CD14-positive monocyte (primary cell): Measurements from ENCODE around the gene SDF4. TPM values are rescaled to one million over a fixed set of nuclear protein-coding genes. Genes with fewer than 3 reads are reported as not detected.

Experiments
- DNase-seq, 3 donors: peaks; one replicate each; pipeline ENCODE4 v3.0.0-alpha.2; 2011 to 2022
- H2AFZ ChIP-seq: 2 replicates; pipeline ENCODE4 v1.6.0; 2012; ENCODE audit warnings: mild to moderate bottlenecking, low read depth, low read length, inconsistent platforms; ENCODE audit not compliant: insufficient read depth, poor library complexity, severe bottlenecking
- H3K27ac ChIP-seq, 2 donors: 1 replicate in 1 of 2; 2 replicates in 1 of 2; pipeline ENCODE4 v1.5.1; 2012 to 2013; ENCODE audit warnings: low read length in 2 of 2, control low read depth in 1 of 2, inconsistent platforms in 1 of 2, low read depth in 1 of 2, mild to moderate bottlenecking in 1 of 2
- H3K27me3 ChIP-seq, 2 donors: one replicate each; pipeline versions ENCODE4 v1.6.0 to v1.6.1; 2011 to 2013; ENCODE audit warnings: low read length in 2 of 2; ENCODE audit not compliant: control insufficient read depth in 2 of 2, insufficient read depth in 2 of 2
- H3K36me3 ChIP-seq, 2 donors: replicated peaks in 1 of 2; 1 replicate in 1 of 2; 2 replicates in 1 of 2; pipeline versions ENCODE4 v1.5.1 to v1.6.1; 2012 to 2013; ENCODE audit warnings: low read length in 2 of 2, control low read depth in 1 of 2, inconsistent platforms in 1 of 2, mild to moderate bottlenecking in 1 of 2; ENCODE audit not compliant: insufficient read depth in 2 of 2, control insufficient read depth in 1 of 2
- H3K4me1 ChIP-seq, 2 donors: 1 replicate in 1 of 2; 2 replicates in 1 of 2; pipeline versions ENCODE4 v1.5.1 to v1.6.1; 2012 to 2013; ENCODE audit warnings: low read length in 2 of 2, control low read depth in 1 of 2, inconsistent platforms in 1 of 2, mild to moderate bottlenecking in 1 of 2, moderate library complexity in 1 of 2; ENCODE audit not compliant: insufficient read depth in 2 of 2, control insufficient read depth in 1 of 2
- H3K4me2 ChIP-seq: replicated peaks from 2 replicates; pipeline ENCODE3; 2012; ENCODE audit warnings: low read length, moderate library complexity, mild to moderate bottlenecking; ENCODE audit not compliant: poor library complexity, severe bottlenecking; ENCODE audit errors: extremely low read depth
- H3K4me3 ChIP-seq, 3 experiments: fragments of 200-600 bp in 1 of 3; sonication (generic) in 1 of 3; replicated peaks in 1 of 3; 1 replicate in 2 of 3; 2 replicates in 1 of 3; pipeline ENCODE4 v1.5.1; 2011 to 2013; ENCODE audit warnings: low read length in 3 of 3, mild to moderate bottlenecking in 3 of 3, control low read depth in 2 of 3, low read depth in 2 of 3, inconsistent platforms in 1 of 3, moderate library complexity in 1 of 3
- H3K79me2 ChIP-seq: 2 replicates; pipeline ENCODE4 v1.6.0; 2012; ENCODE audit warnings: mild to moderate bottlenecking, control low read depth, inconsistent platforms, low read length, moderate library complexity; ENCODE audit not compliant: insufficient read depth
- H3K9ac ChIP-seq: 2 replicates; pipeline ENCODE4 v1.6.0; 2017; ENCODE audit warnings: low read length, mild to moderate bottlenecking; ENCODE audit not compliant: insufficient read depth, poor library complexity, severe bottlenecking
- H3K9me3 ChIP-seq, 2 donors: replicated peaks in 1 of 2; 1 replicate in 1 of 2; 2 replicates in 1 of 2; pipeline versions ENCODE4 v1.5.1 to v1.6.1; 2012 to 2013; ENCODE audit warnings: low read length in 2 of 2, control low read depth in 1 of 2; ENCODE audit not compliant: control insufficient read depth in 1 of 2, insufficient read depth in 1 of 2
- H4K20me1 ChIP-seq: 2 replicates; pipeline ENCODE4 v1.6.0; 2012; ENCODE audit warnings: mild to moderate bottlenecking, low read length, control low read depth, moderate library complexity; ENCODE audit not compliant: insufficient read depth
- H3K27ac Mint-ChIP-seq, 7 donors: one replicate each; pipeline ENCODE4 v1.8.0; 2020; ENCODE audit warnings: mild to moderate bottlenecking in 7 of 7, mixed read lengths in 7 of 7, moderate library complexity in 6 of 7, inconsistent platforms in 2 of 7
- H3K27me3 Mint-ChIP-seq, 3 donors: one replicate each; pipeline ENCODE4 v1.8.0; 2021 to 2022; ENCODE audit warnings: low read depth in 3 of 3, mild to moderate bottlenecking in 3 of 3, mixed read lengths in 3 of 3, moderate library complexity in 3 of 3, inconsistent platforms in 1 of 3
- H3K36me3 Mint-ChIP-seq, 2 donors: one replicate each; pipeline ENCODE4 v1.8.0; 2020; ENCODE audit warnings: mixed read lengths in 2 of 2, inconsistent platforms in 1 of 2, mild to moderate bottlenecking in 1 of 2
- H3K4me1 Mint-ChIP-seq: one replicate; pipeline ENCODE4 v1.8.0; 2020; ENCODE audit warnings: mild to moderate bottlenecking, mixed read lengths
- H3K4me3 Mint-ChIP-seq, 2 donors: one replicate each; pipeline ENCODE4 v1.8.0; 2020; ENCODE audit warnings: mild to moderate bottlenecking in 2 of 2, mixed read lengths in 2 of 2, moderate library complexity in 1 of 2
- H3K9me3 Mint-ChIP-seq, 7 donors: one replicate each; pipeline ENCODE4 v1.8.0; 2020 to 2022; ENCODE audit warnings: mixed read lengths in 7 of 7, mild to moderate bottlenecking in 6 of 7, moderate library complexity in 6 of 7, inconsistent platforms in 2 of 7
- CTCF ChIP-seq: fragments of 200-600 bp; IDR thresholded peaks from one replicate; pipeline ENCODE4 v1.8.0; 2022; ENCODE audit warnings: antibody characterized with exemption, mild to moderate bottlenecking
- WGBS: methylation state at CpG from one replicate; pipeline ENCODE4 v1.1.5; 2013; ENCODE audit warnings: missing lambda C conversion rate; ENCODE audit not compliant: insufficient coverage; 5-methylcytosine and 5-hydroxymethylcytosine counted together
- intact Hi-C, 2 donors: fragments of 100-400 bp; cut with micrococcal nuclease; formaldehyde crosslinking; loops; one replicate each; pipeline versions ENCODE4 v1.15.0 to v1.15.1; 2023
- polyA plus RNA-seq, 3 donors: library from polyadenylated mRNA; depleted of rRNA in 1 of 3; unstranded in 2 of 3; stranded (reverse) in 1 of 3; fragments of 300-500 nt in 2 of 3; fragments of >200 nt in 1 of 3; fragmentation: Illumina TruSeq in 2 of 3; gene quantifications; 1 replicate in 2 of 3; 2 replicates in 1 of 3; pipeline ENCODE4 v1.2.3, GENCODE V29; 2012 to 2021

The SDF4 gene
- polyA plus RNA-seq, 3 donors = 81.7 to 98.9 (median 89.0) TPM

DNA sequence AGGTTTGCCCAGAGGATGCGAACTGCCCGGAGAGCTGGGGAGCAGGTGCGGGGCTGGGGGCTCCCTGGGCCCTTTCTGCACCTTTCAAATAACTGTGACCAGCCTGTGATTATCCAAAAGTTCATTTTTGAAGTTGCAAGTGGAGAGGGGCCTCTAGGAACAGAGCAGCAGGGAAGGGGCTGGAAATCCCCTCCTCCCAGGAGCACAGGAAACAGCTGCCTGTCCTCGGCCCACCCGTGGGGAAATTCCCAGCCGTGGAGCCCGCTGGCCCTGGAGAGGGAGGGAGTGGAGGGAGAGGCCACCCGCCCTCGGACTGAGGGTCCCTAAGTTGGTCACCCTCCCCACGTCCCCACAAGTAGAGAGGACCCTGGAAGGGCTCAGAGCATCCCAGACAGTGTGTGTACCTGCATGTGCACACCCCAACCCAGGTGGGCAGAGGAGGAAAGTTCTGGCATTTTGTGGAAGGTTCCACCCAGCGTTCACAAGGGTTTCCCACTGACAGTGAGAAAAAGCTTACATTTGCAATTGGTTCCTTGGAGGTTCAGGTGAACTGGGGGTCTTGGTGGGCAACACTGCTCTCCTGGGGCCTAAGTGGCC, 16.6 kb downstream of the SDF4 start:
- Histone ChIP-seq H3K27me3 (peaks cover 0 to 22% of the 10 kb centered on the region in 2 donors), H3K4me1 (peaks cover 6 to 8% of the 10 kb centered on the region in 2 donors), H3K9ac (no peak overlapping the region), H3K4me2 (no peak overlapping the region), H3K36me3 (peaks cover 38 to 40% of the 10 kb centered on the region in 2 donors), H3K79me2 (no peaks in the 10 kb centered on the region), H3K27ac (no peak overlapping the region), H3K4me3 (no peak overlapping the region), H4K20me1 (peaks cover 31% of the 10 kb centered on the region), H2AFZ (no peak overlapping the region), H3K9me3 (no peaks in the 10 kb centered on the region)
- intact Hi-C loops = no loop called here
- H3K4me1 Mint-ChIP-seq = peaks cover 2% of the 10 kb centered on the region
- TF ChIP-seq CTCF = no peak
- WGBS = 88% methylated on average over 4 of the region's 11 CpGs
- peaks cover 28 to 36% of the 10 kb centered on the region in 2 donors for H3K36me3 Mint-ChIP-seq
- no peak overlapping the region for H3K4me3 Mint-ChIP-seq
- peak overlapping the region in 1 of 7 donors; percentile 75 for H3K27ac Mint-ChIP-seq
- no peaks in the 10 kb centered on the region for H3K9me3 Mint-ChIP-seq
- peak in 1 of 3 donors; percentile 37 for DNase-seq
- peaks cover 15 to 36% (median 29%) of the 10 kb centered on the region in 3 donors for H3K27me3 Mint-ChIP-seq

DNA sequence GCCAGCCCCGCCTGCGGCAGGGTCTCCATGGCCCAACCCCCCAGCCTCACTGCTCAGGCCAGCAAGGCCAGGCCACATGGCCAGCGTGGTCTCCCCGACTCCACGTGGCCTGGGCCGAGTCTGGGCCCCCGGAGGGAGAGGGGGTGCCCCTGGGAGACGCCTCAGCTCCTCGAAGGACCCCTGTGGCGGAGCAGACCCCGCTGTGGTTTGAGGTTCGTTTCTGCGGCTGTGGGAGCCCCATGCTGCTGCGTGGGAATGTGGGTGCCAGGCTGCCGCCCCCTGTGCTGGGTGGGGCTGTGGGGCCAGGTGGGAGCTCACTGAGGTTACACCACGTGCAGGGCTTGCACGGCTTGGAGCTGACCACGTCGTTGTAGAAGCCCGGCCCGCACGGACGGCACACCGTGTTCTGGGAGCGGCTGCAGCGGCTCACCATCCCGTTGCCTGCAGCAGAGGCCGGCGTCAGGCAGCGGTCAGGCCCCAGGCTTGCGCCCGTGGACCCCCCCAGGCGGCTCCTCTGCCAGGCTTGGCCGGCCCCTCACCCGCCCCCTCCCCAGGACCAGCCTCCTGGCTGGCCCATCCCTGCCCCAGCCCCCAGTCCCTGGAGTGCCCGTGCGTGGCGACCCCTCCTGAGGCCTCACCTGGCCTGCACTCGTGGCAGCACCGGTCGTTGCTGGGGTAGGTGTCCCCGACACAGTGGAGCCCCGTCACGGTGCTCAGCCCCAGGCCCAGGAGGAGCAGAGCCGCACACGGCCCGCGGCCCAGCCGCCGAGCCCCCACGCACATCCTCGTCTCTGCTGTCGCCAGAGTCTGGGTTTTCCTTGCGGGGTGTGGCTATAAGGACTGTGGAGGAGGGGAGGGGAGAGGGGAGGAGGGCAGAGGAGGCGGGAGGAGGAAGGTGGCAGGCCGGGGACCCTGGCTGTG, 18.2 kb downstream of the SDF4 start, which contains the start of gene TNFRSF4:
TSS of gene TNFRSF4 (minus strand) at position 809 of the 921 bp plus-strand sequence. CDS start at position 783, 26 bp downstream.
- Histone ChIP-seq H3K36me3 (peaks cover 24% of the 10 kb centered on the region in 2 donors), H3K9me3 (no peaks in the 10 kb centered on the region), H3K27me3 (peaks cover 0 to 32% of the 10 kb centered on the region in 2 donors), H4K20me1 (peaks cover 21% of the 10 kb centered on the region), H2AFZ (no peak within 1 kb of the TSS), H3K79me2 (no peaks in the 10 kb centered on the region), H3K4me2 (no peak within 1 kb of the TSS), H3K9ac (no peak within 1 kb of the TSS), H3K4me1 (peaks cover 6 to 8% of the 10 kb centered on the region in 2 donors), H3K4me3 (no peak within 1 kb of the TSS), H3K27ac (no peak within 1 kb of the TSS)
- intact Hi-C loops = no loop called here
- H3K9me3 Mint-ChIP-seq = peaks cover 0 to 2% (median 0%) of the 10 kb centered on the region in 7 donors
- H3K4me1 Mint-ChIP-seq = peaks cover 3% of the 10 kb centered on the region
- no peak for DNase-seq
- peaks cover 18 to 22% of the 10 kb centered on the region in 2 donors for H3K36me3 Mint-ChIP-seq
- peak within 1 kb of the TSS in 2 of 7 donors; percentile 50 to 75 for H3K27ac Mint-ChIP-seq
- TF ChIP-seq CTCF = no peak
- H3K4me3 Mint-ChIP-seq = peak within 1 kb of the TSS in 1 of 2 donors; percentile 21
- WGBS = 15% methylated on average over 48 of the region's 56 CpGs
- H3K27me3 Mint-ChIP-seq = peaks cover 28 to 51% (median 39%) of the 10 kb centered on the region in 3 donors
